Esophagus muscularis mucosa (tissue), 3 donors: ENCODE results near the gene HSDL1.

Experiments
- POLR2A ChIP-seq: fragments of 450-650 bp; IDR thresholded peaks from one replicate; pipeline ENCODE4 v1.6.1; 2017; ENCODE audit warnings: antibody characterized with exemption, moderate library complexity, mild to moderate bottlenecking, low read depth
- POLR2AphosphoS5 ChIP-seq, 2 donors: sonication (generic); formaldehyde crosslinking; IDR thresholded peaks; one replicate each; pipeline ENCODE4 v1.6.1; 2017; ENCODE audit warnings: antibody characterized with exemption in 2 of 2
- TF ChIP-seq, protein P1 (sequence below), 3 experiments: fragments of 200-600 bp in 2 of 3; fragments of 450-650 bp in 1 of 3; sonication (generic) in 2 of 3; IDR thresholded peaks; one replicate each; pipeline ENCODE4 v1.5.1; 2017 to 2019; ENCODE audit warnings: antibody characterized with exemption in 3 of 3, mild to moderate bottlenecking in 2 of 3, moderate library complexity in 1 of 3

DNA sequence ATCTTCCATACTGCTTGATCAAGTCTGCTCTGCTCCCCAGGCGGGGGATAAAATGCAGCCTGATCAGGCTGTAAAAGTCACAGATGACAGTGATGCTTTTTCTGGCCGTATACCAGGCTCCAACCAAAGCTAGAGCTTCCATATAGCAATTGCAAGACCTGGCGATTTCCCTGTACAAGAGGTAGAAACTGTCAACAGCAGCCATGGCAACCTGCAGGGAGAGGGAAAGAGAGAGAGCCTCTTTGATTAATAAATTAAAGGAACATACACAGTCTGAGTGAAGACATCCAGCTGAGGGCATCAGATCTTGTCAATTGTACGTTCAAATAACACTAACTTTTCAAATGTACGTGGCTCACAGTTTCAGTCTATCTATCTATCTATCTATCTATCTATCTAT, 13.9 kb downstream of the HSDL1 start:
- no peak for TF ChIP-seq POLR2A
- TF ChIP-seq, protein P1, sequence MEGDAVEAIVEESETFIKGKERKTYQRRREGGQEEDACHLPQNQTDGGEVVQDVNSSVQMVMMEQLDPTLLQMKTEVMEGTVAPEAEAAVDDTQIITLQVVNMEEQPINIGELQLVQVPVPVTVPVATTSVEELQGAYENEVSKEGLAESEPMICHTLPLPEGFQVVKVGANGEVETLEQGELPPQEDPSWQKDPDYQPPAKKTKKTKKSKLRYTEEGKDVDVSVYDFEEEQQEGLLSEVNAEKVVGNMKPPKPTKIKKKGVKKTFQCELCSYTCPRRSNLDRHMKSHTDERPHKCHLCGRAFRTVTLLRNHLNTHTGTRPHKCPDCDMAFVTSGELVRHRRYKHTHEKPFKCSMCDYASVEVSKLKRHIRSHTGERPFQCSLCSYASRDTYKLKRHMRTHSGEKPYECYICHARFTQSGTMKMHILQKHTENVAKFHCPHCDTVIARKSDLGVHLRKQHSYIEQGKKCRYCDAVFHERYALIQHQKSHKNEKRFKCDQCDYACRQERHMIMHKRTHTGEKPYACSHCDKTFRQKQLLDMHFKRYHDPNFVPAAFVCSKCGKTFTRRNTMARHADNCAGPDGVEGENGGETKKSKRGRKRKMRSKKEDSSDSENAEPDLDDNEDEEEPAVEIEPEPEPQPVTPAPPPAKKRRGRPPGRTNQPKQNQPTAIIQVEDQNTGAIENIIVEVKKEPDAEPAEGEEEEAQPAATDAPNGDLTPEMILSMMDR (IDR thresholded peaks at IDR 0.05), result no peak
- no peak for TF ChIP-seq POLR2AphosphoS5 (IDR thresholded peaks at IDR 0.05)
